Fibroblast of pulmonary artery (primary cell): ENCODE measurements around the gene OR4L1.

Experiments used
- DNase-seq: peaks from one replicate; pipeline ENCODE4 v3.0.0-alpha.2; 2010; ENCODE audit warnings: low read depth
- H3K4me3 ChIP-seq: replicated peaks from 2 replicates; pipeline ENCODE4 v1.5.1; 2011; ENCODE audit warnings: low read depth, mild to moderate bottlenecking, control low read depth, low read length, moderate library complexity
- CTCF ChIP-seq: IDR thresholded peaks from 2 replicates; pipeline ENCODE4 v1.5.1; 2011; ENCODE audit warnings: mild to moderate bottlenecking, control low read depth, low read length, inconsistent platforms; ENCODE audit errors: missing control alignments

OR4L1 gene

GRCh38 chr14:20059745-20060144 lies at the start of gene OR4L1:
Gene OR4L1 (plus strand): TSS chr14:20060045. CDS start chr14:20060045, 0 bp downstream.
- no peak within 1 kb of the TSS for H3K4me3 ChIP-seq
- DNase-seq = no peak
- TF ChIP-seq CTCF = no peak

- no peak within 1 kb of the TSS for H3K4me3 ChIP-seq
- no peak for DNase-seq
- no peak for TF ChIP-seq CTCF
Measured at GRCh38 chr14:20019257-20019865, 40.5 kb upstream of the OR4L1 start, which contains the start of gene OR4K14. Gene OR4K14 (minus strand): TSS chr14:20019307. CDS start chr14:20015193, 4,114 bp downstream.

GRCh38 chr14:20031058-20031457 lies 28.8 kb upstream of the OR4L1 start:
- no peak for DNase-seq
- no peak for TF ChIP-seq CTCF
- no peak overlapping the region for H3K4me3 ChIP-seq

- no peak for DNase-seq
- no peak for TF ChIP-seq CTCF
- H3K4me3 ChIP-seq = no peak overlapping the region
Measured at GRCh38 chr14:20035449-20035848, 24.4 kb upstream of the OR4L1 start.

GRCh38 chr14:20035938-20036337 lies 23.9 kb upstream of the OR4L1 start, which contains the start of gene OR4K13:
Gene OR4K13 (minus strand): TSS chr14:20036038. CDS start chr14:20034758, 1,280 bp downstream.
- no peak within 1 kb of the TSS for H3K4me3 ChIP-seq
- no peak for DNase-seq
- no peak for TF ChIP-seq CTCF

GRCh38 chr14:20044243-20044642 lies 15.6 kb upstream of the OR4L1 start:
- H3K4me3 ChIP-seq = no peak overlapping the region
- no peak for DNase-seq
- TF ChIP-seq CTCF = no peak

- TF ChIP-seq CTCF = no peak
- DNase-seq = no peak
- no peak overlapping the region for H3K4me3 ChIP-seq
Measured at GRCh38 chr14:20048202-20048601, 11.6 kb upstream of the OR4L1 start.
